ENCODE measurements around the gene MTUS2.

DNA sequence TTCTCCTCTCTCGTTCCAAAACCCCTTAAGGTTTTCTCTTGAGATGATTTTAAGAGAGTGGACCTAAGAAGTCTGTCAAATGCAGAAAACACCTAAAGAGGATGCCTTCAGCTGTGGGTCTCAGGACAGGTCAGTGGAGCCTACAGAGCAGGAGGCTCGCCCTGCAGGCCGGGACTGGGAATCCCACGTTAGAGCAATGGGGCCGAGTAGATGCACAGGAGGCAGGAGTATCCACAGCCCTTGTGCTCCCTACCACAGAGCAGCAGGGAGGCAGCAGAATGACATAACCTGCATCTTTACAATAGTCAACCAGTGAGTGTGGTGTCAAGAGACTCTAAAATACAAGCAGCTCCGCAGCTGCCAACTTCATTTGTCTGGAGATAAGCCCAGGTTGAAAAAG is 229.4 kb downstream of the MTUS2 start:
- TF ChIP-seq FOXM1 (IDR thresholded peaks at IDR 0.05; ENCODE audit: borderline replicate concordance) (no peak), BHLHE40 (IDR thresholded peaks at IDR 0.05; ENCODE audit: borderline replicate concordance) (no peak), SP1 (IDR thresholded peaks at IDR 0.05) (no peak), SUZ12 (IDR thresholded peaks at IDR 0.05) (no peak), TARDBP (IDR thresholded peaks at IDR 0.05) (no peak)

Data from HEK293T (cell line).